ENCODE results near the gene XBP1. TPM values are rescaled to one million over a fixed set of nuclear protein-coding genes. Genes with fewer than 3 reads are reported as not detected.

Gene XBP1
- total and polyA plus RNA-seq, 2 of the 13 experiments (the other 11 are each of a cell fraction or from before 2014, with no cell fraction given): 416 to 427 TPM

GRCh38 chr22:28800308-28801041, at the start of gene XBP1 (continued):
- TF ChIP-seq REST (IDR thresholded peaks at IDR 0.05; ENCODE audit: borderline replicate concordance in 1 of 2, low read depth in 1 of 2, low read length in 2 of 2): no peak; a peak in 1 of 4 replicates
- TF ChIP-seq KDM6A (CRISPR knock-in tag; IDR thresholded peaks at IDR 0.05; ENCODE audit: low read depth): no peak
- no peak for TF ChIP-seq FUBP1 (CRISPR knock-in tag; IDR thresholded peaks at IDR 0.05; ENCODE audit: borderline replicate concordance)
- TF ChIP-seq CBX5 (CRISPR knock-in tag; IDR thresholded peaks at IDR 0.05; ENCODE audit: borderline replicate concordance): no peak; the same call in 1 of the 2 replicates
- no peak for TF ChIP-seq SUZ12 (IDR thresholded peaks at IDR 0.05; ENCODE audit: low read depth, low read length)
- no peak for TF ChIP-seq WIZ (CRISPR knock-in tag; IDR thresholded peaks at IDR 0.05)
- TF ChIP-seq ZNF782 (CRISPR knock-in tag; IDR thresholded peaks at IDR 0.05; ENCODE audit: borderline replicate concordance): 0 out of 2 replicates have a peak, but pooled peaks have one; percentile 52
- no peak for TF ChIP-seq FOSL1 (CRISPR knock-in tag; IDR thresholded peaks at IDR 0.05; ENCODE audit: borderline replicate concordance)
- TF ChIP-seq ZBTB25 (CRISPR knock-in tag; IDR thresholded peaks at IDR 0.05): peak; percentile 75
- peak; percentile 56; the same call in 1 of the 2 replicates for TF ChIP-seq ZNF441 (CRISPR knock-in tag; IDR thresholded peaks at IDR 0.05; ENCODE audit: borderline replicate concordance)
- TF ChIP-seq THYN1 (CRISPR knock-in tag; IDR thresholded peaks at IDR 0.05; ENCODE audit: borderline replicate concordance, low read depth): no peak
- no peak for TF ChIP-seq DBP (CRISPR knock-in tag; IDR thresholded peaks at IDR 0.05; ENCODE audit: not compliant biosample characterization)
- peak; percentile 83 for TF ChIP-seq IKZF4 (CRISPR knock-in tag; IDR thresholded peaks at IDR 0.05; ENCODE audit: borderline replicate concordance, low read depth, not compliant biosample characterization)
- TF ChIP-seq KLF16 (CRISPR knock-in tag; IDR thresholded peaks at IDR 0.05): no peak; a peak in 1 of 4 replicates
- TF ChIP-seq FOSL2 (CRISPR knock-in tag; IDR thresholded peaks at IDR 0.05): no peak
- TF ChIP-seq ZNF605 (CRISPR knock-in tag; IDR thresholded peaks at IDR 0.05): no peak
- no peak for TF ChIP-seq FOXK1 (CRISPR knock-in tag; IDR thresholded peaks at IDR 0.05; ENCODE audit: borderline replicate concordance, low read depth)
- no peak for TF ChIP-seq PTBP1 (IDR thresholded peaks at IDR 0.05; ENCODE audit: low read depth, low read length, poor library complexity, severe bottlenecking)
- TF ChIP-seq PHB2 (IDR thresholded peaks at IDR 0.05; ENCODE audit: partially characterized antibody): no peak
- TF ChIP-seq NFYC (CRISPR knock-in tag; IDR thresholded peaks at IDR 0.05): peak; percentile 89
- TF ChIP-seq KDM4B (CRISPR knock-in tag; IDR thresholded peaks at IDR 0.05): no peak
- TF ChIP-seq ZNF382 (CRISPR knock-in tag; IDR thresholded peaks at IDR 0.05; ENCODE audit: borderline replicate concordance): no peak

Measured in HepG2 (cell line).